Lung (tissue), 12 donors: Measurements from ENCODE around the gene FBN3. TPM values are rescaled to one million over a fixed set of nuclear protein-coding genes. Genes with fewer than 3 reads are reported as not detected.
A peak's percentile ranks its signal among the peaks of the same experiment; 100 is the strongest.
"Not testable (repeated sequence)": the region's sequence is repeated elsewhere in the genome, so short reads cannot be mapped to it uniquely, and the experiment has no call there.

Experiments
- ATAC-seq: fragments of 200-7000 bp; cut with Tn5 transposase; one replicate; pipeline ENCODE4 v1.9.1; 2020; ENCODE audit warnings: moderate number of reproducible peaks; ENCODE audit not compliant: insufficient read depth, low FRiP score
- DNase-seq, 3 donors: peaks; one replicate each; pipeline ENCODE4 v3.0.0-alpha.2; 2013 to 2017
- H3K27ac ChIP-seq, 2 donors: one replicate each; pipeline ENCODE4 v1.5.1; 2013; ENCODE audit warnings: mild to moderate bottlenecking in 2 of 2, moderate library complexity in 2 of 2, control low read depth in 1 of 2, inconsistent platforms in 1 of 2, low read depth in 1 of 2, low read length in 1 of 2
- H3K27me3 ChIP-seq, 3 donors: one replicate each; pipeline ENCODE4 v1.5.1; 2013; ENCODE audit warnings: low read length in 2 of 3; ENCODE audit not compliant: control insufficient read depth in 3 of 3, insufficient read depth in 3 of 3
- H3K36me3 ChIP-seq, 4 donors: one replicate each; pipeline ENCODE4 v1.5.1; 2013; ENCODE audit warnings: low read length in 4 of 4, mild to moderate bottlenecking in 1 of 4, moderate library complexity in 1 of 4; ENCODE audit not compliant: control insufficient read depth in 4 of 4, insufficient read depth in 4 of 4
- H3K4me1 ChIP-seq, 5 donors: one replicate each; pipeline ENCODE4 v1.5.1; 2013; ENCODE audit warnings: low read length in 5 of 5, mild to moderate bottlenecking in 2 of 5, moderate library complexity in 1 of 5; ENCODE audit not compliant: control insufficient read depth in 5 of 5, insufficient read depth in 5 of 5
- H3K4me3 ChIP-seq: one replicate; pipeline ENCODE4 v1.5.1; 2013; ENCODE audit warnings: mild to moderate bottlenecking, control low read depth, moderate library complexity
- H3K9ac ChIP-seq, 2 donors: one replicate each; pipeline ENCODE4 v1.5.1; 2013; ENCODE audit warnings: low read length in 2 of 2, control low read depth in 1 of 2; ENCODE audit not compliant: insufficient read depth in 1 of 2
- H3K9me3 ChIP-seq, 4 donors: one replicate each; pipeline ENCODE4 v1.5.1; 2013; ENCODE audit warnings: low read length in 3 of 4, mild to moderate bottlenecking in 1 of 4, moderate library complexity in 1 of 4; ENCODE audit not compliant: control insufficient read depth in 4 of 4, insufficient read depth in 3 of 4
- WGBS, 2 donors: extraction: QIAGEN DNeasy Blood & Tissue Kit; methylation state at CpG; one replicate each; pipeline ENCODE4 v1.1.7; 2013; 5-methylcytosine and 5-hydroxymethylcytosine counted together
- polyA plus RNA-seq, 2 donors: library from polyadenylated mRNA; stranded (reverse); fragments of 200-250 nt; gene quantifications; one replicate each; pipeline ENCODE4 v1.2.1, GENCODE V29; 2013
- total RNA-seq, 2 donors: library from RNA; depleted of rRNA in 1 of 2; stranded (reverse); fragments of >200 nt in 1 of 2; gene quantifications; one replicate each; pipeline ENCODE4 v1.2.1, GENCODE V29; 2014 to 2021
- TF ChIP-seq, protein P1 (sequence below): IDR thresholded peaks from 2 replicates; pipeline ENCODE4 v1.5.1; 2012; ENCODE audit warnings: mild to moderate bottlenecking; ENCODE audit errors: control extremely low read depth, extremely low read depth
- donor health status: control.
- donor health status: control.
- donor health status: Bipolar disorder and iron deficiency.
- donor health status: healthy.
- donor health status: DM: yes; HTN: yes; CAD: no.

FBN3 gene
- total and polyA plus RNA-seq, 4 donors: 0.32 to 26.4 (median 2.1) TPM

- DNase-seq: peak in 1 of 3 donors; percentile 13
Observed at GRCh38 chr19:8028951-8029491, 120.4 kb downstream of the FBN3 start.

DNA sequence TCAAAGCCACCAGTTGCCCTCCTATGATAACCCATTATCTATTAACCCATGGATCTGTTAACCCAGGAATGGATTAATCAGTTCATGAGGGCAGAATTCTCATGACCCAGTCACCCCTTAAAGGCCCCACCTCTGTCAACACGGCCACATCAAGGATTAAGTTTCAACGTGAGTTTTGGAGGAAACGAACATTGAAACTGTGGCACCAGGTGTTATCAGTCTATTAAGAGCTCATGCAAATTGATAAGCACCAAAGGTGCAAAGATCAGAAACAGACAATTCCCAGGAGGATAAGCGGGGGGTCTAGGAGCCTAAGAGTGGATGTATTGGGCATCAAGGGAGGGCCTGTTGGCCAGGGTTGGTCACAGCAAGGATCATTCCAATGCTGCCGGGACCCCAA, 124.1 kb downstream of the FBN3 start:
- ATAC-seq: no peak

More at GRCh38 chr19:8028951-8029491, 120.4 kb downstream of the FBN3 start:
- TF ChIP-seq, protein P1, sequence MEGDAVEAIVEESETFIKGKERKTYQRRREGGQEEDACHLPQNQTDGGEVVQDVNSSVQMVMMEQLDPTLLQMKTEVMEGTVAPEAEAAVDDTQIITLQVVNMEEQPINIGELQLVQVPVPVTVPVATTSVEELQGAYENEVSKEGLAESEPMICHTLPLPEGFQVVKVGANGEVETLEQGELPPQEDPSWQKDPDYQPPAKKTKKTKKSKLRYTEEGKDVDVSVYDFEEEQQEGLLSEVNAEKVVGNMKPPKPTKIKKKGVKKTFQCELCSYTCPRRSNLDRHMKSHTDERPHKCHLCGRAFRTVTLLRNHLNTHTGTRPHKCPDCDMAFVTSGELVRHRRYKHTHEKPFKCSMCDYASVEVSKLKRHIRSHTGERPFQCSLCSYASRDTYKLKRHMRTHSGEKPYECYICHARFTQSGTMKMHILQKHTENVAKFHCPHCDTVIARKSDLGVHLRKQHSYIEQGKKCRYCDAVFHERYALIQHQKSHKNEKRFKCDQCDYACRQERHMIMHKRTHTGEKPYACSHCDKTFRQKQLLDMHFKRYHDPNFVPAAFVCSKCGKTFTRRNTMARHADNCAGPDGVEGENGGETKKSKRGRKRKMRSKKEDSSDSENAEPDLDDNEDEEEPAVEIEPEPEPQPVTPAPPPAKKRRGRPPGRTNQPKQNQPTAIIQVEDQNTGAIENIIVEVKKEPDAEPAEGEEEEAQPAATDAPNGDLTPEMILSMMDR: no peak
- Histone ChIP-seq H3K36me3 (no peaks in the 10 kb centered on the region), H3K9ac (no peak overlapping the region), H3K9me3 (no peaks in the 10 kb centered on the region), H3K27me3 (no peaks in the 10 kb centered on the region), H3K4me3 (no peak overlapping the region), H3K27ac (no peak overlapping the region), H3K4me1 (peaks cover 0 to 12% (median 0%) of the 10 kb centered on the region in 5 donors)
- 62 to 65% methylated on average over 11 to 12 of the region's 12 CpGs for WGBS, 2 donors
- ATAC-seq: no peak

DNA sequence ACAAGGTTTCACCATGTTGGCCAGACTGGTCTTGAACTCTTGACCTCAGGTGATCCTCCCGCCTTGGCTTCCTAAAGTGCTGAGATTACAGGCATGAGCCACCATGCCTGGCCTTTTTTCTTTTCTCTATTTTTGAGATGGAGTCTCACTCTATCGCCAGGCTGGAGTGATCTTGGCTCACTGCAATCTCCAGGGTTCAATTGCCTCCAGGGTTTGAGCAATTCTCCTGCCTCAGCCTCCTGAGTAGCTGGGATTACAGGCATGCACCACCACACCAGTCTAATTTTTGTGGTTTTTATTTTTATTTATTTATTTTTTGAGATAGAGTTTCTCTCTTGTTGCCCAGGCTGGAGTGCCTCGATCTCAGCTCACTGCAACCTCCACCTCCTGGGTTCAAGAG, 125.1 kb downstream of the FBN3 start:
- not testable (repeated sequence) for ATAC-seq, H3K9ac ChIP-seq, H3K27ac ChIP-seq, DNase-seq, H3K36me3 ChIP-seq, H3K4me1 ChIP-seq, H3K9me3 ChIP-seq, H3K4me3 ChIP-seq, H3K27me3 ChIP-seq
- WGBS, 2 donors: 98% methylated on average over 3 of the region's 3 CpGs

More for the DNA sequence above, 124.1 kb downstream of the FBN3 start:
- H3K27ac ChIP-seq: no peak overlapping the region
- TF ChIP-seq, protein P1: no peak
- no peaks in the 10 kb centered on the region for H3K36me3 ChIP-seq
- H3K9ac ChIP-seq: no peak overlapping the region
- no peak overlapping the region for H3K4me3 ChIP-seq
- WGBS, 2 donors: 85 to 87% methylated on average over 5 of the region's 5 CpGs
- DNase-seq: no peak
- H3K4me1 ChIP-seq: peaks cover 0 to 7% (median 0%) of the 10 kb centered on the region in 5 donors
- no peaks in the 10 kb centered on the region for H3K27me3 ChIP-seq
- H3K9me3 ChIP-seq: no peaks in the 10 kb centered on the region

DNA sequence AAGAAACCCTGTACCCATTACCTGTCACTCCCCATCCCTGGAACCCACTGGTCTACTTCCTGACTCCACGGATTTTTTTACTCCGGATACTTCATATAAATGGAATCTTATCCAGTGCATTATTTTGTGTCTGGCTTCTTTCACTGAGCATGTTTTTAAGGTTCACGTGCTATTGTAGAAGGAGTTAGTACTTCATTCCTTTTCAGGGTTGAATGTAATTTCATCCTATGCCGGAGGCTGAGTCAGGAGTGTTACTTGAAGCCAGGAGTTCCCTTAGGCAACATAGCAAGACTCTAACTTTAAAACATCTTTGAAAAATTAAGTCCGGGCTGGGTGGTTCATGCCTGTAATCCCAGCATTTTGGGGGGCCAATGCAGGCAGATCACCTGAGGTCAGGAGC, 126.0 kb downstream of the FBN3 start:
- peaks cover 0 to 2% (median 0%) of the 10 kb centered on the region in 4 donors for H3K9me3 ChIP-seq
- TF ChIP-seq, protein P1: no peak
- no peak for ATAC-seq
- H3K9ac ChIP-seq: no peak overlapping the region
- H3K27ac ChIP-seq: no peak overlapping the region
- no peaks in the 10 kb centered on the region for H3K36me3 ChIP-seq
- H3K27me3 ChIP-seq: no peaks in the 10 kb centered on the region
- peaks cover 0 to 2% (median 0%) of the 10 kb centered on the region in 5 donors for H3K4me1 ChIP-seq
- WGBS, 2 donors: 86 to 91% methylated on average over 5 of the region's 5 CpGs
- DNase-seq: no peak
- H3K4me3 ChIP-seq: no peak overlapping the region
